ENCODE data around the gene PRSS56.

The PRSS56 gene

GRCh38 chr2:232574674-232575403, 54.7 kb downstream of the PRSS56 start:
- DNase-seq = no peak

Data from activated T-cell treated with anti-CD3 and anti-CD28 coated beads, Interleukin-2, amount 50 U/mL, for 1 hour (primary cell).